Limb (tissue), 2 donors: ENCODE data around the gene TRIM8.
"Not testable (repeated sequence)": the region's sequence is repeated elsewhere in the genome, so short reads cannot be mapped to it uniquely, and the experiment has no call there.

Experiments
- DNase-seq, 2 donors: peaks; one replicate each; pipeline ENCODE4 v3.0.0-alpha.2; 2016; ENCODE audit errors: extremely low spot score in 2 of 2

The TRIM8 gene

GRCh38 chr10:102695401-102695800, 51.1 kb downstream of the TRIM8 start:
- not testable (repeated sequence) for DNase-seq

- DNase-seq = no peak
Measured at GRCh38 chr10:102696736-102697135, 52.5 kb downstream of the TRIM8 start.

- no peak for DNase-seq
Measured at GRCh38 chr10:102698894-102699293, 54.6 kb downstream of the TRIM8 start.

- no peak for DNase-seq
Measured at GRCh38 chr10:102701272-102701671, 57.0 kb downstream of the TRIM8 start.

- DNase-seq = no peak
Measured at GRCh38 chr10:102701796-102702195, 57.5 kb downstream of the TRIM8 start.

- DNase-seq = no peak
Measured at GRCh38 chr10:102702742-102703141, 58.5 kb downstream of the TRIM8 start.

GRCh38 chr10:102704915-102705314, 60.6 kb downstream of the TRIM8 start:
- DNase-seq = no peak

GRCh38 chr10:102705531-102705930, 61.3 kb downstream of the TRIM8 start:
- no peak for DNase-seq
